ENCODE results near the gene LYRM2. TPM values are rescaled to one million over a fixed set of nuclear protein-coding genes. Genes with fewer than 3 reads are reported as not detected.
A peak's percentile ranks its signal among the peaks of the same experiment; 100 is the strongest.

Gene LYRM2
- total RNA-seq, 1 donor from 2014 or later: 29.8 TPM

DNA sequence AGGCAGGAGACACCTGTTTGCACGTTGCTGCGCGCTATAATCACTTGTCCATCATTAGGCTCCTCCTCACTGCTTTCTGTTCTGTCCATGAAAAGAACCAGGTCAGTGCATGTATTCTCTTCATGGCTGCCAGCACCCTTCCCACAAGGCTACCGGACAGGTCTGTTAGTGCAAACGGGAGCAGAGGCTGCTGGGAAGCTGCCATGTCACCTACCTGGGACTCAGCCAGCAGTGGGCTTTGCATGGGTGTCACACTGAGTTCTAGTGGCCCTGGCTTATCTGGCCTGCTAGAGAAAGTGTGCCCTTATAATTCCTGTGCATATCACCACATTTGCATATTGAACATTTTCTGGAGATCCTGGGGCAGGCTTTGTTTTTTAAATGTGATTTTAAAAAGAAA, 24.8 kb downstream of the LYRM2 start:
- H3K36me3 Mint-ChIP-seq: no peaks in the 10 kb centered on the region

DNA sequence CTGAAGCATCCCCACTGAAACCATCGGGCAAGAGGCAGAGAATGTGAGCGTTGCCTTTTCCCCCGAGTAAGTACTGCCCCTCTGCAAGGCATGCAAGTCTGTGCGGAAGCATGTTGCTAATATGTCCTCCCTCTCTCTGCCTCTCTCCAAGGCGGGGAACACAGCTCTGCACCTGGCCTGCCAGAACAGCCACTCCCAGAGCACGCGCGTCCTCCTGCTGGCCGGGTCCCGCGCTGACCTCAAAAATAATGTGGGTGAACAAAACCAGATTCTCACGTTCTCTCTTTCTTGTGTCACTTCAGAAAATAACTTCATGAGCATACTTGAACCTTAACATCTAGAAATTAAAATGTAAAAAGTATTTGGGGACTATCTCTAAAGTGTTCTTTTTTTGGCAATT, 26.4 kb downstream of the LYRM2 start:
- no peak for DNase-seq (ENCODE audit: low spot score in 2 of 2, unreplicated experiment in 2 of 2)
- no peaks in the 10 kb centered on the region for H3K4me1 Mint-ChIP-seq
- TF ChIP-seq, protein P1, sequence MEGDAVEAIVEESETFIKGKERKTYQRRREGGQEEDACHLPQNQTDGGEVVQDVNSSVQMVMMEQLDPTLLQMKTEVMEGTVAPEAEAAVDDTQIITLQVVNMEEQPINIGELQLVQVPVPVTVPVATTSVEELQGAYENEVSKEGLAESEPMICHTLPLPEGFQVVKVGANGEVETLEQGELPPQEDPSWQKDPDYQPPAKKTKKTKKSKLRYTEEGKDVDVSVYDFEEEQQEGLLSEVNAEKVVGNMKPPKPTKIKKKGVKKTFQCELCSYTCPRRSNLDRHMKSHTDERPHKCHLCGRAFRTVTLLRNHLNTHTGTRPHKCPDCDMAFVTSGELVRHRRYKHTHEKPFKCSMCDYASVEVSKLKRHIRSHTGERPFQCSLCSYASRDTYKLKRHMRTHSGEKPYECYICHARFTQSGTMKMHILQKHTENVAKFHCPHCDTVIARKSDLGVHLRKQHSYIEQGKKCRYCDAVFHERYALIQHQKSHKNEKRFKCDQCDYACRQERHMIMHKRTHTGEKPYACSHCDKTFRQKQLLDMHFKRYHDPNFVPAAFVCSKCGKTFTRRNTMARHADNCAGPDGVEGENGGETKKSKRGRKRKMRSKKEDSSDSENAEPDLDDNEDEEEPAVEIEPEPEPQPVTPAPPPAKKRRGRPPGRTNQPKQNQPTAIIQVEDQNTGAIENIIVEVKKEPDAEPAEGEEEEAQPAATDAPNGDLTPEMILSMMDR (IDR thresholded peaks at IDR 0.05; ENCODE audit: unreplicated experiment): no peak
- no peak overlapping the region for H3K27ac Mint-ChIP-seq
- H3K36me3 Mint-ChIP-seq: no peaks in the 10 kb centered on the region
- H3K9me3 Mint-ChIP-seq: no peaks in the 10 kb centered on the region
- H3K27me3 Mint-ChIP-seq (ENCODE audit: low read depth): no peaks in the 10 kb centered on the region
- H3K4me3 Mint-ChIP-seq: no peak overlapping the region

More for the DNA sequence above, 24.8 kb downstream of the LYRM2 start:
- no peak for DNase-seq (ENCODE audit: low spot score in 2 of 2, unreplicated experiment in 2 of 2)
- no peak overlapping the region for H3K4me3 Mint-ChIP-seq
- H3K4me1 Mint-ChIP-seq: no peaks in the 10 kb centered on the region
- H3K27ac Mint-ChIP-seq: no peak overlapping the region
- TF ChIP-seq, protein P1 (IDR thresholded peaks at IDR 0.05; ENCODE audit: unreplicated experiment): no peak
- no peaks in the 10 kb centered on the region for H3K27me3 Mint-ChIP-seq (ENCODE audit: low read depth)
- H3K9me3 Mint-ChIP-seq: no peaks in the 10 kb centered on the region

DNA sequence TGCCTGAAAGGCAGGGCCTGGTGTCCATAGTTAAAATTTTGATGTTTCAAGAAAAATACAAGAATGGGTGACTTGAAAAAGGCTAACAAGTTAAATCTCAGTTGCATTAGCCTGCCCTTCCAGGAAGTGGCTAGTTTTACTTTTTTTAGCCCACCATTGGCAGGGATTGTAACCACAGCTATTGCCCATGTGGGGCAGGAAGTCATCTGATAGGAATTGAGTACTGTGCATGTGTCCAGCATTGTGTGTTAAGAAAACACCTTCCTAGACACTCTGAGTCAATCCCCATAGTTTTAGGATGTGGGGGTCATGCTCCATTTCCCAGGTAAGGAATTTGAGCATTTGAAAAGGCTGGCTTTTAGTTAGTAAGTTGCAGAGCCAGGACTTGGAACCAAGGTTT, 26.9 kb downstream of the LYRM2 start:
- H3K36me3 Mint-ChIP-seq: no peaks in the 10 kb centered on the region
- H3K27me3 Mint-ChIP-seq (ENCODE audit: low read depth): no peaks in the 10 kb centered on the region
- no peak for DNase-seq (ENCODE audit: low spot score in 2 of 2, unreplicated experiment in 2 of 2)
- H3K27ac Mint-ChIP-seq: no peak overlapping the region
- H3K4me3 Mint-ChIP-seq: no peak overlapping the region
- no peaks in the 10 kb centered on the region for H3K9me3 Mint-ChIP-seq
- TF ChIP-seq, protein P1 (IDR thresholded peaks at IDR 0.05; ENCODE audit: unreplicated experiment): no peak
- no peaks in the 10 kb centered on the region for H3K4me1 Mint-ChIP-seq

DNA sequence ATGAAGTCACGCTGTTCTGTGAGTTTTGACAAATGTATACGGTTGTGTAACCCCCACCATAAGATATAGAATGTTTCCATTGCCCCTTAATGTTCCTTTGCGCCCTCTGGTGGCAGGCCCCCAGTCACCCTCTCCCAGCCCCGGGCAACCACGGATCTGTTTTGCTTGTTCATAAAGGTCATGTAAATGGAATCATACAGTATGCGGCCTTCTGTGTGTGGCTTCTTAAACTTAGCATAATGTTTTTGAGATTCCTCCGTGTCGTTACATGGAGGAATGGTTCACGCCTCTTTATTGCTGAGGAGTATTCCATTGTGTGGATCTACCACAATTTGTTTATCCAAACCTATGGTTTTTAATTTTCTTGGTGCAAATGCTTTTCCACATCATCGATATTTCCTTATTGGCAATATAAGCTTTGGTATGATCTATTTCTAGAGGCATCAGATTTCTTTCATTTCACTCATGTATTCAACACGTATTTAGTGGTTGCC, 28.4 kb downstream of the LYRM2 start:
- Mint-ChIP-seq H3K9me3 (no peaks in the 10 kb centered on the region), H3K4me3 (no peak overlapping the region), H3K27ac (no peak overlapping the region), H3K36me3 (no peaks in the 10 kb centered on the region), H3K4me1 (no peaks in the 10 kb centered on the region), H3K27me3 (ENCODE audit: low read depth) (no peaks in the 10 kb centered on the region)
- TF ChIP-seq, protein P1 (IDR thresholded peaks at IDR 0.05; ENCODE audit: unreplicated experiment): peak; percentile 51
- DNase-seq (ENCODE audit: low spot score in 2 of 2, unreplicated experiment in 2 of 2): peak; percentile 55 to 76

DNA sequence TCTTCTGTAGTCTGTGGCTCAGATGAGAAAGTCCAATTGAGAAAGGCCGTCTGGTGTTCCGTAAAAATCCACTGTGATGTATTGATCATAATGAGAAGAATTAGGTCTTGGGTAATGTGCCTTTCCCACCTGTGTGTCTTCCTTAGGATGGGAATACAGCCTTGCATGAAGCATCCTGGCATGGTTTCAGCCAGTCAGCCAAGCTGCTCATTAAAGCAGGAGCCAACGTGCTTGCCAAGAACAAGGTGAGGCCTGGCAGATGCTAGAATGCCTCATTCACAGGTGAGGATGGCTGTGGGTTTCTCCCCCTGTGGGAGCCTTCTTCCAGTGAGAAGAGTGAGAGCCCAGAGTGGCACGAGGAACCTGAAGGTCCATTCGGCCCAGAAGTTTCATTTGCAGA, 32.7 kb downstream of the LYRM2 start:
- DNase-seq (ENCODE audit: low spot score in 2 of 2, unreplicated experiment in 2 of 2): no peak
- peaks cover 8% of the 10 kb centered on the region for H3K4me1 Mint-ChIP-seq
- no peaks in the 10 kb centered on the region for H3K27me3 Mint-ChIP-seq (ENCODE audit: low read depth)
- H3K9me3 Mint-ChIP-seq: no peaks in the 10 kb centered on the region
- H3K4me3 Mint-ChIP-seq: no peak overlapping the region
- no peaks in the 10 kb centered on the region for H3K36me3 Mint-ChIP-seq
- H3K27ac Mint-ChIP-seq: no peak overlapping the region
- TF ChIP-seq, protein P1 (IDR thresholded peaks at IDR 0.05; ENCODE audit: unreplicated experiment): no peak

DNA sequence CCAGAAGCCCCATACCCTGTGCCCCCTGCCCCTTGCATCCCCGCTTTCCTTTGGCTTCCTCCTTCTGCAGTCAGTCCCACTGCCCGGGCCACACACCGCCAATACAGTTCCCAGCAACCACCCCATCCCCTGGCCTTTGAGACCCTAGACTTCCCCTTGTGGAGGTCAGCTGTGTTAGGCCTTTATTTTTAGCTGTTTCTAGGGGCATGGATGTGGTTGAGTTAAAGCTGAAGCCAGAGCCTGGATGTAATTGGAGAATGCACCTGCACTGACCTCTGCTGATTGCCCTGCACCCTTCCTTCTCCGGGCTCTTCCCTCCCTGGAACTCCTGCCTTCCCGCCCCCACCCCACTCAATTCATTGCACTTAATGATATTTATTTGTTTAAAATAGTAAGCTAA, 33.9 kb downstream of the LYRM2 start:
- Mint-ChIP-seq H3K4me1 (peaks cover 16% of the 10 kb centered on the region), H3K9me3 (no peaks in the 10 kb centered on the region), H3K27ac (no peak overlapping the region), H3K36me3 (no peaks in the 10 kb centered on the region), H3K27me3 (ENCODE audit: low read depth) (no peaks in the 10 kb centered on the region), H3K4me3 (no peak overlapping the region)
- DNase-seq (ENCODE audit: low spot score in 2 of 2, unreplicated experiment in 2 of 2): no peak
- TF ChIP-seq, protein P1 (IDR thresholded peaks at IDR 0.05; ENCODE audit: unreplicated experiment): no peak

Data from mesothelial cell of epicardium (in vitro differentiated cells).